Loucy (cell line): ENCODE data around the gene INSRR.

Source experiments
- H2AFZ ChIP-seq: fragments of 200-600 bp; sonication (generic); 2 replicates; pipeline ENCODE4 v1.6.0; 2016; ENCODE audit warnings: antibody characterized with exemption, mild to moderate bottlenecking, low read length, moderate library complexity
- H3F3A ChIP-seq: fragments of 200-600 bp; 2 replicates; pipeline ENCODE4 v1.6.0; 2016; ENCODE audit warnings: antibody characterized with exemption, low read depth, mild to moderate bottlenecking
- H3K27me3 ChIP-seq: fragments of 200-600 bp; sonication (generic); 2 replicates; pipeline ENCODE4 v1.6.1; 2014; ENCODE audit warnings: low read length, mild to moderate bottlenecking; ENCODE audit not compliant: insufficient read depth, poor library complexity, severe bottlenecking
- H3K36me3 ChIP-seq: fragments of 200-600 bp; sonication (generic); 2 replicates; pipeline ENCODE4 v1.6.1; 2016; ENCODE audit warnings: low read length; ENCODE audit not compliant: insufficient read depth
- H3K4me1 ChIP-seq: fragments of 200-600 bp; sonication (generic); 2 replicates; pipeline ENCODE4 v1.5.1; 2014; ENCODE audit warnings: low read length, mild to moderate bottlenecking; ENCODE audit not compliant: insufficient read depth, poor library complexity, severe bottlenecking
- H3K4me2 ChIP-seq: fragments of 200-600 bp; sonication (generic); 2 replicates; pipeline ENCODE4 v1.6.0; 2014; ENCODE audit warnings: antibody characterized with exemption, low read length, low read depth, mild to moderate bottlenecking; ENCODE audit not compliant: poor library complexity, severe bottlenecking
- H3K4me3 ChIP-seq: fragments of 200-600 bp; sonication (generic); 2 replicates; pipeline ENCODE4 v1.5.1; 2014; ENCODE audit warnings: low read length, mild to moderate bottlenecking, mixed read lengths; ENCODE audit not compliant: poor library complexity, severe bottlenecking
- H3K79me2 ChIP-seq: fragments of 200-600 bp; sonication (generic); 2 replicates; pipeline ENCODE4 v1.6.1; 2014; ENCODE audit warnings: low read length; ENCODE audit not compliant: insufficient read depth
- H3K9ac ChIP-seq: fragments of 200-600 bp; sonication (generic); 2 replicates; pipeline ENCODE4 v1.6.0; 2014; ENCODE audit warnings: mild to moderate bottlenecking, low read depth, low read length, moderate library complexity; ENCODE audit not compliant: poor library complexity, severe bottlenecking
- H3K9me2 ChIP-seq: fragments of 200-600 bp; sonication (generic); replicated peaks from 2 replicates; pipeline ENCODE4 v1.6.1; 2016; ENCODE audit warnings: low read depth, low read length, mixed read lengths
- H3K9me3 ChIP-seq: fragments of 200-600 bp; sonication (generic); 2 replicates; pipeline ENCODE4 v1.6.1; 2014; ENCODE audit warnings: mild to moderate bottlenecking, antibody characterized with exemption, low read length, low read depth; ENCODE audit not compliant: insufficient read depth
- H4K20me1 ChIP-seq: fragments of 200-600 bp; sonication (generic); 2 replicates; pipeline ENCODE4 v1.6.0; 2014; ENCODE audit warnings: antibody characterized with exemption, low read length, mild to moderate bottlenecking; ENCODE audit not compliant: insufficient read depth, poor library complexity, severe bottlenecking
- EZH2phosphoT487 ChIP-seq: fragments of 200-600 bp; IDR thresholded peaks from 2 replicates; pipeline ENCODE4 v1.6.1; 2018; ENCODE audit warnings: antibody characterized with exemption, mild to moderate bottlenecking, moderate library complexity, borderline replicate concordance
- TF ChIP-seq, protein P1 (sequence below): fragments of 200-600 bp; sonication (generic); conservative IDR thresholded peaks from 2 replicates; pipeline ENCODE4 v1.5.1; 2014; ENCODE audit warnings: mild to moderate bottlenecking, antibody characterized with exemption, low read length

INSRR gene

DNA sequence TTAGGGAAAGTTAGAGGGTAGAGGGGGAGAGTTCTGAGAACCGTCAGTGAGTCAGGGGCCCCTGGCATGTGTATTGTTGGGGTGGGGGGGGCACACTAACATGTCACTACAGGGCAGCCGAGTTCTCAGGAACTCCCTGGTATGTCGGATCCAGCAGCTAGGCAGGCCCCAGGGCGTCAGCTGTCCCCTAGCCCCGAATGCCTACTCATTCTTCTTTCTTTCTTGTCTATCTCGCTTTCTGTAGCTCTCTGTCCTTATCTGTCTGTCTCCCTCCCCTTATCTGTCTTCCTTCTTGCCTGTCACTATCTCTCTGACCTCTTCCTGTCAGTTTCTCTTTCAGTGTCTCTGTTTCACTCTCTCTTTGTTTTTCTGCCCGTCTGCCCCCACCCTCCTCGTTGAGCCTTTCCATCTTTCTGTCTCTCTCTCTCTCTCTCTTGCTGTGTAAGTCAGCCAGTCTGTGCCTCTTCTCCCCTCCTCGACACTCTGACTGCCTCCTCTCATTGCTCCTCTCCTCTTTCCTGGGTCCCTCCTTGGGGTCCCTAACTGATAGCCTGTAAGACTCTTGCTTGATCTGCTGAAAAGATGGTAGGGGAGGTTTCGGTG, 4.2 kb upstream of the INSRR start:
- TF ChIP-seq EZH2phosphoT487: no peak
- TF ChIP-seq, protein P1, sequence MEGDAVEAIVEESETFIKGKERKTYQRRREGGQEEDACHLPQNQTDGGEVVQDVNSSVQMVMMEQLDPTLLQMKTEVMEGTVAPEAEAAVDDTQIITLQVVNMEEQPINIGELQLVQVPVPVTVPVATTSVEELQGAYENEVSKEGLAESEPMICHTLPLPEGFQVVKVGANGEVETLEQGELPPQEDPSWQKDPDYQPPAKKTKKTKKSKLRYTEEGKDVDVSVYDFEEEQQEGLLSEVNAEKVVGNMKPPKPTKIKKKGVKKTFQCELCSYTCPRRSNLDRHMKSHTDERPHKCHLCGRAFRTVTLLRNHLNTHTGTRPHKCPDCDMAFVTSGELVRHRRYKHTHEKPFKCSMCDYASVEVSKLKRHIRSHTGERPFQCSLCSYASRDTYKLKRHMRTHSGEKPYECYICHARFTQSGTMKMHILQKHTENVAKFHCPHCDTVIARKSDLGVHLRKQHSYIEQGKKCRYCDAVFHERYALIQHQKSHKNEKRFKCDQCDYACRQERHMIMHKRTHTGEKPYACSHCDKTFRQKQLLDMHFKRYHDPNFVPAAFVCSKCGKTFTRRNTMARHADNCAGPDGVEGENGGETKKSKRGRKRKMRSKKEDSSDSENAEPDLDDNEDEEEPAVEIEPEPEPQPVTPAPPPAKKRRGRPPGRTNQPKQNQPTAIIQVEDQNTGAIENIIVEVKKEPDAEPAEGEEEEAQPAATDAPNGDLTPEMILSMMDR: no peak
- no peaks in the 10 kb centered on the region for H4K20me1 ChIP-seq
- peak overlapping the region; percentile 51 for H3K4me2 ChIP-seq
- no peaks in the 10 kb centered on the region for H3F3A ChIP-seq
- no peaks in the 10 kb centered on the region for H3K9me2 ChIP-seq
- H3K4me3 ChIP-seq: peak overlapping the region; percentile 20
- H3K9me3 ChIP-seq: no peaks in the 10 kb centered on the region
- H3K9ac ChIP-seq: peak overlapping the region; percentile 50
- no peaks in the 10 kb centered on the region for H3K36me3 ChIP-seq
- H3K27me3 ChIP-seq: no peaks in the 10 kb centered on the region
- peak overlapping the region; percentile 30; the same call in 1 of the 2 replicates for H2AFZ ChIP-seq
- H3K4me1 ChIP-seq: peaks cover 62% of the 10 kb centered on the region
- no peaks in the 10 kb centered on the region for H3K79me2 ChIP-seq

GRCh38 chr1:156862584-156862983, 3.7 kb upstream of the INSRR start:
- Histone ChIP-seq H3K9me3 (no peaks in the 10 kb centered on the region), H3K4me3 (peak overlapping the region; percentile 20), H3F3A (no peaks in the 10 kb centered on the region), H3K9me2 (no peaks in the 10 kb centered on the region), H3K79me2 (no peaks in the 10 kb centered on the region), H3K27me3 (no peaks in the 10 kb centered on the region), H2AFZ (no peak overlapping the region), H3K4me1 (peaks cover 58% of the 10 kb centered on the region), H3K9ac (peak overlapping the region; percentile 50), H4K20me1 (no peaks in the 10 kb centered on the region), H3K36me3 (no peaks in the 10 kb centered on the region), H3K4me2 (peak overlapping the region; percentile 51)
- TF ChIP-seq, protein P1: no peak
- no peak for TF ChIP-seq EZH2phosphoT487

GRCh38 chr1:156860628-156861423, 1.9 kb upstream of the INSRR start, which contains the start of gene NTRK1:
Gene NTRK1 (plus strand): TSS chr1:156860865. CDS start chr1:156860935, 70 bp downstream.
- no peaks in the 10 kb centered on the region for H4K20me1 ChIP-seq
- TF ChIP-seq EZH2phosphoT487: no peak
- TF ChIP-seq, protein P1: no peak
- H3K9me2 ChIP-seq: no peaks in the 10 kb centered on the region
- no peaks in the 10 kb centered on the region for H3K9me3 ChIP-seq
- peak within 1 kb of the TSS; percentile 59 for H3K4me2 ChIP-seq
- no peaks in the 10 kb centered on the region for H3F3A ChIP-seq
- no peaks in the 10 kb centered on the region for H3K79me2 ChIP-seq
- H2AFZ ChIP-seq: peak within 1 kb of the TSS; percentile 82
- no peaks in the 10 kb centered on the region for H3K36me3 ChIP-seq
- no peaks in the 10 kb centered on the region for H3K27me3 ChIP-seq
- no peak within 1 kb of the TSS for H3K9ac ChIP-seq
- peak within 1 kb of the TSS; percentile 55 for H3K4me3 ChIP-seq
- H3K4me1 ChIP-seq: peaks cover 42% of the 10 kb centered on the region
